HCT116 (cell line): ENCODE data around the gene RALGPS1. TPM values are rescaled to one million over a fixed set of nuclear protein-coding genes. Genes with fewer than 3 reads are reported as not detected.

Source experiments
- ATAC-seq: fragments of 200-7000 bp; cut with Tn5 transposase; 2 replicates; pipeline ENCODE4 v1.9.1; 2020; ENCODE audit warnings: mild to moderate bottlenecking, moderate library complexity
- BruUV-seq: library from RNA; stranded (reverse); fragments of 400-500 nt; replicated peaks from 2 replicates; lab custom pipeline; 2021; lab: Mats Ljungman, UMichigan
- CTCF ChIA-PET: fragments of 300-600 bp; sonication (Branson Sonifier 250); formaldehyde crosslinking; loops from one replicate; lab custom pipeline; 2021; ENCODE audit warnings: antibody characterized with exemption; lab: Charles Lee
- POLR2A ChIA-PET: fragments of 300-600, 350-600 bp; sonication (Branson Sonifier 250); formaldehyde crosslinking; loops from one replicate; lab custom pipeline; 2021; ENCODE audit warnings: antibody characterized with exemption; lab: Charles Lee
- RAD21 ChIA-PET, 2 experiments: fragments of 300-600 bp; sonication (Branson Sonifier 250); formaldehyde crosslinking; loops; one replicate each; lab custom pipeline; 2023; ENCODE audit warnings: low total read pairs in 2 of 2; ENCODE audit not compliant: uncharacterized antibody in 2 of 2, unreplicated experiment in 2 of 2, low non-redundant PET in 1 of 2; lab: Charles Lee
- DNase-seq: peaks from one replicate; pipeline ENCODE4 v3.0.0-alpha.2; 2010; ENCODE audit warnings: low read depth, low spot score
- H2AFZ ChIP-seq: fragments of 200-600 bp; shearing (Covaris generic), sonication (generic); 2 replicates; pipeline ENCODE4 v1.6.1; 2017; ENCODE audit warnings: low read depth, mixed run types, mixed read lengths, antibody characterized with exemption, low read length; ENCODE audit not compliant: poor library complexity, severe bottlenecking
- H3K27ac ChIP-seq: 2 replicates; pipeline ENCODE4 v1.5.1; 2012; ENCODE audit warnings: low read depth, low read length
- H3K27me3 ChIP-seq: fragments of 200-600 bp; sonication (generic); 2 replicates; pipeline ENCODE4 v1.6.1; 2016; ENCODE audit warnings: mixed run types, low read length, mixed read lengths; ENCODE audit not compliant: insufficient read depth
- H3K36me3 ChIP-seq, 2 experiments: fragments of 200-500 bp in 1 of 2; fragments of 200-600 bp in 1 of 2; sonication (Bioruptor generic) in 1 of 2; sonication (generic) in 1 of 2; 2 replicates each; pipeline versions ENCODE4 v1.5.1 to v1.6.1; 2014 to 2016; ENCODE audit warnings: low read length in 2 of 2, inconsistent platforms in 1 of 2, mixed read lengths in 1 of 2, mixed run types in 1 of 2; ENCODE audit not compliant: insufficient read depth in 2 of 2, control insufficient read depth in 1 of 2
- H3K4me1 ChIP-seq, 2 experiments: fragments of 200-600 bp in 1 of 2; sonication (generic) in 1 of 2; 2 replicates each; pipeline versions ENCODE4 v1.5.1 to v1.6.1; 2012 to 2017; ENCODE audit warnings: low read length in 2 of 2, inconsistent platforms in 1 of 2, mild to moderate bottlenecking in 1 of 2, mixed read lengths in 1 of 2, mixed run types in 1 of 2, moderate library complexity in 1 of 2; ENCODE audit not compliant: insufficient read depth in 2 of 2, control insufficient read depth in 1 of 2
- H3K4me2 ChIP-seq: fragments of 200-600 bp; sonication (generic); 2 replicates; pipeline ENCODE4 v1.6.1; 2017; ENCODE audit warnings: mixed run types, low read length, mixed read lengths
- H3K4me3 ChIP-seq, 2 experiments: fragments of 200-600 bp in 1 of 2; sonication (generic) in 1 of 2; replicated peaks in 1 of 2; 2 replicates each; pipeline ENCODE4 v1.5.1; 2011 to 2016; ENCODE audit warnings: low read length in 2 of 2, control low read depth in 1 of 2, low read depth in 1 of 2, mild to moderate bottlenecking in 1 of 2, mixed read lengths in 1 of 2, mixed run types in 1 of 2
- H3K79me2 ChIP-seq: fragments of 200-600 bp; sonication (generic); 2 replicates; pipeline ENCODE4 v1.6.1; 2017; ENCODE audit warnings: mild to moderate bottlenecking, mixed run types, low read length, moderate library complexity, mixed read lengths; ENCODE audit not compliant: insufficient read depth
- H3K9ac ChIP-seq: fragments of 200-600 bp; sonication (generic); 2 replicates; pipeline ENCODE4 v1.6.1; 2016; ENCODE audit warnings: low read length, mixed read lengths
- H3K9me2 ChIP-seq: fragments of 200-600 bp; sonication (generic), shearing (Covaris generic); 2 replicates; pipeline ENCODE4 v1.6.1; 2017; ENCODE audit warnings: mixed run types, mild to moderate bottlenecking, moderate library complexity; ENCODE audit not compliant: insufficient read depth
- H3K9me3 ChIP-seq, 2 experiments: fragments of 200-500 bp in 1 of 2; fragments of 200-600 bp in 1 of 2; sonication (Bioruptor generic) in 1 of 2; sonication (generic) in 1 of 2; 2 replicates each; pipeline ENCODE4 v1.6.1; 2014 to 2017; ENCODE audit warnings: low read length in 2 of 2, mixed read lengths in 2 of 2, inconsistent platforms in 1 of 2, low read depth in 1 of 2, mild to moderate bottlenecking in 1 of 2, mixed run types in 1 of 2, moderate library complexity in 1 of 2; ENCODE audit not compliant: control insufficient read depth in 1 of 2, insufficient read depth in 1 of 2
- H4K20me1 ChIP-seq: fragments of 200-600 bp; sonication (generic), shearing (Covaris generic); 2 replicates; pipeline ENCODE4 v1.6.1; 2017; ENCODE audit warnings: mixed run types, mild to moderate bottlenecking, moderate library complexity; ENCODE audit not compliant: insufficient read depth
- CBX3 ChIP-seq: IDR thresholded peaks from 2 replicates; pipeline ENCODE4 v1.6.1; 2012; ENCODE audit warnings: low read depth
- CEBPB ChIP-seq: IDR thresholded peaks from 2 replicates; pipeline ENCODE4 v1.6.1; 2012; ENCODE audit warnings: low read depth
- EGR1 ChIP-seq: IDR thresholded peaks from 2 replicates; pipeline ENCODE4 v1.6.1; 2012; ENCODE audit warnings: low read depth
- ELF1 ChIP-seq: IDR thresholded peaks from 2 replicates; pipeline ENCODE4 v1.6.1; 2012; ENCODE audit warnings: low read depth, borderline replicate concordance
- FOSL1 ChIP-seq: IDR thresholded peaks from 2 replicates; pipeline ENCODE4 v1.6.1; 2012; ENCODE audit warnings: low read depth
- MAX ChIP-seq: IDR thresholded peaks from 2 replicates; pipeline ENCODE4 v1.6.1; 2012
- POLR2AphosphoS5 ChIP-seq: IDR thresholded peaks from 2 replicates; pipeline ENCODE4 v1.6.1; 2011; ENCODE audit warnings: mild to moderate bottlenecking, low read depth, low read length, moderate library complexity
- intact Hi-C: fragments of 100-400 bp; cut with micrococcal nuclease; formaldehyde crosslinking; loops from 2 replicates; pipeline ENCODE4 v1.10.0; 2022
- total RNA-seq: library from RNA; stranded (reverse); gene quantifications from one replicate; pipeline ENCODE4 v1.2.1, GENCODE V29; 2021; ENCODE audit not compliant: unreplicated experiment

RALGPS1 gene
- total RNA-seq, 1 experiment from 2014 or later = 7.6 TPM

- H4K20me1 ChIP-seq = no peaks in the 10 kb centered on the region
- no peaks in the 10 kb centered on the region for H3K9me3 ChIP-seq
- intact Hi-C loops = no loop called here
- BruUV-seq = no TSS peak
- ChIA-PET CTCF (no interaction called here), POLR2A (no interaction called here), RAD21 (no interaction called here)
- no peak overlapping the region for H2AFZ ChIP-seq
- TF ChIP-seq FOSL1 = no peak
- no peak for TF ChIP-seq POLR2AphosphoS5
- no peak for TF ChIP-seq ELF1
- TF ChIP-seq EGR1 = no peak
- no peak for TF ChIP-seq CBX3
- TF ChIP-seq CEBPB = no peak
- ATAC-seq = no peak
- no peaks in the 10 kb centered on the region for H3K9me2 ChIP-seq
- H3K36me3 ChIP-seq = no peaks in the 10 kb centered on the region
- H3K4me2 ChIP-seq = no peak overlapping the region
- no peak overlapping the region for H3K9ac ChIP-seq
- peaks cover 7 to 28% of the 10 kb centered on the region in 2 experiments; a peak in 3 of 4 replicates for H3K4me1 ChIP-seq
- H3K79me2 ChIP-seq = no peaks in the 10 kb centered on the region
- no peak overlapping the region for H3K27ac ChIP-seq
- no peak for DNase-seq
- H3K4me3 ChIP-seq = no peak overlapping the region
- no peaks in the 10 kb centered on the region for H3K27me3 ChIP-seq
These were observed 151.0 kb downstream of the RALGPS1 start for GRCh38 chr9:127065592-127065991.

- DNase-seq (no peak), ATAC-seq (no peak)
- Histone ChIP-seq H3K27ac (no peak overlapping the region), H3K9me2 (no peaks in the 10 kb centered on the region), H3K79me2 (no peaks in the 10 kb centered on the region), H3K4me1 (peaks cover 7 to 28% of the 10 kb centered on the region in 2 experiments; a peak in 3 of 4 replicates), H2AFZ (no peak overlapping the region), H3K36me3 (no peaks in the 10 kb centered on the region), H3K9me3 (no peaks in the 10 kb centered on the region; a peak in 1 of 4 replicates), H3K9ac (no peak overlapping the region), H3K4me3 (no peak overlapping the region), H3K4me2 (no peak overlapping the region), H4K20me1 (no peaks in the 10 kb centered on the region), H3K27me3 (no peaks in the 10 kb centered on the region)
- ChIA-PET POLR2A (no interaction called here), CTCF (no interaction called here), RAD21 (no interaction called here)
- no TSS peak for BruUV-seq
- TF ChIP-seq CEBPB (no peak), MAX (no peak)
- intact Hi-C loops = no loop called here
These were observed 151.7 kb downstream of the RALGPS1 start for GRCh38 chr9:127066060-127066850.
